ENCODE measurements around the gene EEF2KMT. TPM values are rescaled to one million over a fixed set of nuclear protein-coding genes. Genes with fewer than 3 reads are reported as not detected.
"Not testable (repeated sequence)": the region's sequence is repeated elsewhere in the genome, so short reads cannot be mapped to it uniquely, and the experiment has no call there.

EEF2KMT gene
- total and polyA plus RNA-seq, 9 of the 15 experiments (the other 6 are each of a cell fraction or from before 2014, with no cell fraction given) = 4.2 to 22.7 (median 12.8) TPM

- TF ChIP-seq CEBPG (CRISPR knock-in tag; IDR thresholded peaks at IDR 0.05); TEAD4 (CRISPR knock-in tag; IDR thresholded peaks at IDR 0.05; ENCODE audit: borderline replicate concordance); ATF1 (CRISPR knock-in tag; IDR thresholded peaks at IDR 0.05): not testable (repeated sequence)
- TF ChIP-seq CEBPG (tag; conservative IDR thresholded peaks at IDR 0.05 in 1 of 2, IDR thresholded peaks at IDR 0.05 in 1 of 2) = peak; percentile 9 to 18; a peak in 2 of 4 replicates
- peak; percentile 62 for TF ChIP-seq NCOR1 (IDR thresholded peaks at IDR 0.05)
- TF ChIP-seq SMARCE1 (IDR thresholded peaks at IDR 0.05) = 0 out of 2 replicates have a peak, but pooled peaks have one; percentile 49
- TF ChIP-seq TAL1 (IDR thresholded peaks at IDR 0.05) = peak; percentile 58
- peak; percentile 38; the same call in 1 of the 2 replicates for TF ChIP-seq CXXC5 (CRISPR knock-in tag; IDR thresholded peaks at IDR 0.05)
- peak; percentile 81 for TF ChIP-seq HES1 (IDR thresholded peaks at IDR 0.05; ENCODE audit: low read depth)
- TF ChIP-seq TEAD4 (IDR thresholded peaks at IDR 0.05; ENCODE audit: low read length) = peak; percentile 47; the same call in 1 of the 2 replicates
- TF ChIP-seq CBFA2T2 (conservative IDR thresholded peaks at IDR 0.05) = peak; percentile 69
- peak; percentile 34; the same call in 1 of the 2 replicates for TF ChIP-seq EP400 (IDR thresholded peaks at IDR 0.05)
- peak; percentile 55 to 75 for TF ChIP-seq KDM1A (IDR thresholded peaks at IDR 0.05)
- peak; percentile 81 for TF ChIP-seq ATF7 (IDR thresholded peaks at IDR 0.05)
- TF ChIP-seq BCOR (IDR thresholded peaks at IDR 0.05) = peak; percentile 90
- TF ChIP-seq SOX6 (IDR thresholded peaks at IDR 0.05) = 0 out of 2 replicates have a peak, but pooled peaks have one; percentile 23
- TF ChIP-seq PKNOX1 (IDR thresholded peaks at IDR 0.05) = peak; percentile 77; the same call in 1 of the 2 replicates
- TF ChIP-seq ATF1 (tag; IDR thresholded peaks at IDR 0.05) = peak; percentile 65
- TF ChIP-seq ESRRA (IDR thresholded peaks at IDR 0.05; ENCODE audit: borderline replicate concordance, low read depth) = peak; percentile 72; the same call in 1 of the 2 replicates
- peak; percentile 70 for TF ChIP-seq CBFA2T3 (IDR thresholded peaks at IDR 0.05)
- TF ChIP-seq ARID1B (IDR thresholded peaks at IDR 0.05) = peak; percentile 63
- TF ChIP-seq MLLT1 (IDR thresholded peaks at IDR 0.05) = peak in 1 of 2 experiments; percentile 36; a peak in 1 of 4 replicates
- peak; percentile 94 for TF ChIP-seq NFIC (IDR thresholded peaks at IDR 0.05)
- TF ChIP-seq ZNF644 (tag; IDR thresholded peaks at IDR 0.05; ENCODE audit: low read depth) = 0 out of 2 replicates have a peak, but pooled peaks have one; percentile 47
- TF ChIP-seq SMARCA5 (IDR thresholded peaks at IDR 0.05) = peak; percentile 91; the same call in 1 of the 2 replicates
- peak; percentile 47 for TF ChIP-seq HDAC3 (IDR thresholded peaks at IDR 0.05; ENCODE audit: borderline replicate concordance, partially characterized antibody)
- TF ChIP-seq TFAP4 (CRISPR knock-in tag; IDR thresholded peaks at IDR 0.05; ENCODE audit: borderline replicate concordance) = peak; percentile 52; the same call in 1 of the 2 replicates
- peak; percentile 49 for TF ChIP-seq CCNT2 (IDR thresholded peaks at IDR 0.05; ENCODE audit: borderline replicate concordance, extremely low read depth, insufficient read length, low read depth, low read length)
Measured at GRCh38 chr16:5117300-5118087, 19.9 kb upstream of the EEF2KMT start (continued).

Data from K562 (cell line).